Neutrophil (primary cell): ENCODE measurements around the gene ZNF619.

Source experiments
- H3K27ac ChIP-seq: fragments of 200-600 bp; sonication (generic); 2 replicates; pipeline ENCODE4 v1.5.1; 2016; ENCODE audit warnings: mild to moderate bottlenecking, moderate library complexity
- H3K27me3 ChIP-seq: fragments of 200-600 bp; sonication (generic); 2 replicates; pipeline ENCODE4 v1.6.0; 2016; ENCODE audit warnings: mild to moderate bottlenecking
- H3K36me3 ChIP-seq: fragments of 200-600 bp; sonication (generic); 2 replicates; pipeline ENCODE4 v1.5.1; 2017
- H3K4me1 ChIP-seq, 2 experiments: fragments of 200-600 bp in 1 of 2; sonication (generic) in 1 of 2; 1 replicate in 1 of 2; 2 replicates in 1 of 2; pipeline versions ENCODE4 v1.5.1 to v1.6.1; 2013 to 2016; ENCODE audit warnings: low read depth in 1 of 2, low read length in 1 of 2, mild to moderate bottlenecking in 1 of 2, moderate library complexity in 1 of 2; ENCODE audit not compliant: control insufficient read depth in 1 of 2, insufficient read depth in 1 of 2
- H3K4me3 ChIP-seq, 2 experiments: fragments of 200-600 bp in 1 of 2; sonication (generic) in 1 of 2; 1 replicate in 1 of 2; 2 replicates in 1 of 2; pipeline ENCODE4 v1.5.1; 2013 to 2016; ENCODE audit warnings: low read depth in 1 of 2, low read length in 1 of 2, mild to moderate bottlenecking in 1 of 2, moderate library complexity in 1 of 2
- H3K9me3 ChIP-seq: fragments of 200-600 bp; sonication (generic); 2 replicates; pipeline ENCODE4 v1.5.1; 2016
- CTCF ChIP-seq: fragments of 200-600 bp; sonication (generic); IDR thresholded peaks from 2 replicates; pipeline ENCODE4 v1.5.1; 2016; ENCODE audit warnings: antibody characterized with exemption

ZNF619 gene

GRCh38 chr3:40450438-40450837, 26.5 kb upstream of the ZNF619 start:
- TF ChIP-seq CTCF: no peak
- Histone ChIP-seq H3K27me3 (peaks cover 2% of the 10 kb centered on the region), H3K27ac (no peak overlapping the region), H3K4me3 (no peak overlapping the region), H3K4me1 (peaks cover 17% of the 10 kb centered on the region in 2 experiments), H3K9me3 (no peaks in the 10 kb centered on the region), H3K36me3 (peaks cover 5% of the 10 kb centered on the region)

GRCh38 chr3:40451551-40451950, 25.4 kb upstream of the ZNF619 start:
- no peaks in the 10 kb centered on the region for H3K9me3 ChIP-seq
- peaks cover 22% of the 10 kb centered on the region in 2 experiments for H3K4me1 ChIP-seq
- H3K4me3 ChIP-seq: no peak overlapping the region
- no peaks in the 10 kb centered on the region for H3K36me3 ChIP-seq
- no peak for TF ChIP-seq CTCF
- H3K27me3 ChIP-seq: peaks cover 6% of the 10 kb centered on the region
- H3K27ac ChIP-seq: peak overlapping the region; percentile 89

- peak overlapping the region; percentile 89 for H3K27ac ChIP-seq
- no peaks in the 10 kb centered on the region for H3K36me3 ChIP-seq
- TF ChIP-seq CTCF: no peak
- H3K9me3 ChIP-seq: no peaks in the 10 kb centered on the region
- H3K27me3 ChIP-seq: peaks cover 6% of the 10 kb centered on the region
- peaks cover 26% of the 10 kb centered on the region in 2 experiments for H3K4me1 ChIP-seq
- peak overlapping the region; percentile 77 to 87 for H3K4me3 ChIP-seq
These were observed 24.9 kb upstream of the ZNF619 start for GRCh38 chr3:40452057-40452456.

GRCh38 chr3:40452562-40452875, 24.4 kb upstream of the ZNF619 start:
- peak overlapping the region; percentile 77 to 87 for H3K4me3 ChIP-seq

GRCh38 chr3:40452876-40453730, 23.8 kb upstream of the ZNF619 start:
- peak; percentile 34 for TF ChIP-seq CTCF
- Histone ChIP-seq H3K27me3 (peaks cover 6% of the 10 kb centered on the region), H3K4me3 (peak overlapping the region; percentile 77 to 87), H3K36me3 (no peaks in the 10 kb centered on the region), H3K4me1 (peaks cover 33 to 35% of the 10 kb centered on the region in 2 experiments), H3K9me3 (no peaks in the 10 kb centered on the region), H3K27ac (peak overlapping the region; percentile 89)

More at GRCh38 chr3:40452562-40452875, 24.4 kb upstream of the ZNF619 start:
- peak overlapping the region; percentile 89 for H3K27ac ChIP-seq
- no peaks in the 10 kb centered on the region for H3K36me3 ChIP-seq
- peaks cover 6% of the 10 kb centered on the region for H3K27me3 ChIP-seq
- no peaks in the 10 kb centered on the region for H3K9me3 ChIP-seq
- no peak for TF ChIP-seq CTCF
- H3K4me1 ChIP-seq: peaks cover 27 to 29% of the 10 kb centered on the region in 2 experiments
